Spleen (tissue), 13 donors: ENCODE measurements around the gene DNAAF1. TPM values are rescaled to one million over a fixed set of nuclear protein-coding genes. Genes with fewer than 3 reads are reported as not detected.
A peak's percentile ranks its signal among the peaks of the same experiment; 100 is the strongest.

Source experiments
- DNase-seq: peaks from one replicate; pipeline ENCODE4 v3.0.0-alpha.2; 2020
- H3K27ac ChIP-seq, 8 donors: fragments of 200-600 bp; sonication (generic) in 7 of 8; 1 replicate in 4 of 8; 2 replicates in 4 of 8; pipeline versions ENCODE4 v1.5.0 to v1.8.0; 2016 to 2021; ENCODE audit warnings: inconsistent platforms in 4 of 8, mild to moderate bottlenecking in 4 of 8, moderate library complexity in 1 of 8
- H3K27me3 ChIP-seq, 7 donors: fragments of 200-600 bp; sonication (generic) in 6 of 7; replicated peaks in 1 of 7; 1 replicate in 4 of 7; 2 replicates in 3 of 7; pipeline versions ENCODE4 v1.5.0 to v1.8.0; 2016 to 2021; ENCODE audit warnings: inconsistent platforms in 3 of 7, mild to moderate bottlenecking in 1 of 7
- H3K36me3 ChIP-seq, 6 donors: fragments of 200-600 bp; sonication (generic) in 5 of 6; 1 replicate in 4 of 6; 2 replicates in 2 of 6; pipeline versions ENCODE4 v1.5.0 to v1.8.0; 2016 to 2021; ENCODE audit warnings: inconsistent platforms in 2 of 6
- H3K4me1 ChIP-seq, 6 donors: fragments of 200-600 bp; sonication (generic) in 5 of 6; 1 replicate in 3 of 6; 2 replicates in 3 of 6; pipeline versions ENCODE4 v1.5.0 to v1.8.0; 2016 to 2021; ENCODE audit warnings: inconsistent platforms in 3 of 6
- H3K4me3 ChIP-seq, 8 donors: fragments of 200-600 bp; sonication (generic) in 7 of 8; 1 replicate in 4 of 8; 2 replicates in 4 of 8; pipeline versions ENCODE4 v1.5.0 to v1.8.0; 2016 to 2021; ENCODE audit warnings: inconsistent platforms in 4 of 8, mild to moderate bottlenecking in 4 of 8, moderate library complexity in 2 of 8
- H3K9me3 ChIP-seq, 8 donors: fragments of 200-600 bp; sonication (generic) in 7 of 8; 1 replicate in 4 of 8; 2 replicates in 4 of 8; pipeline versions ENCODE4 v1.5.0 to v1.8.0; 2016 to 2021; ENCODE audit warnings: inconsistent platforms in 4 of 8
- POLR2A ChIP-seq, 3 donors: fragments of 450-650 bp; IDR thresholded peaks; one replicate each; pipeline ENCODE4 v1.5.1; 2017; ENCODE audit warnings: antibody characterized with exemption in 3 of 3, mild to moderate bottlenecking in 1 of 3
- POLR2AphosphoS5 ChIP-seq, 3 donors: sonication (generic); formaldehyde crosslinking; IDR thresholded peaks; one replicate each; pipeline ENCODE4 v1.5.1; 2017; ENCODE audit warnings: antibody characterized with exemption in 3 of 3
- WGBS, 5 donors: extraction: QIAGEN DNeasy Blood & Tissue Kit in 3 of 5; methylation state at CpG; one replicate each; pipeline versions ENCODE4 v1.1.5 to v1.1.7; 2013 to 2018; 5-methylcytosine and 5-hydroxymethylcytosine counted together
- intact Hi-C: fragments of 100-400 bp; cut with DNase I; formaldehyde crosslinking; loops from one replicate; pipeline ENCODE4 v1.15.0; 2023; ENCODE audit warnings: low total_unique reads
- long read RNA-seq, 2 donors: transcript quantifications; one replicate each; lab custom pipeline, GENCODE V29; 2026
- polyA plus RNA-seq, 3 donors: library from polyadenylated mRNA; stranded (reverse); fragments of 200-250 nt; gene quantifications; one replicate each; pipeline ENCODE4 v1.2.1, GENCODE V29; 2013
- total RNA-seq, 7 donors: library from RNA; depleted of rRNA in 3 of 7; stranded (reverse); fragments of >200 nt in 3 of 7; fragmentation: NEBNext Ultra II Directional in 4 of 7; extraction: Animal tissue kit (Norgen Biotek cat#: 25700) in 4 of 7; gene quantifications; one replicate each; pipeline versions ENCODE4 v1.1.0 to v1.2.1, GENCODE V29; 2016 to 2021
- TF ChIP-seq, protein P1 (sequence below), 11 experiments: fragments of 200-600 bp in 7 of 11; fragments of 450-650 bp in 4 of 11; sonication (generic) in 4 of 11; IDR thresholded peaks in 8 of 11; conservative IDR thresholded peaks in 3 of 11; 1 replicate in 7 of 11; 2 replicates in 4 of 11; pipeline versions ENCODE4 v1.4.0 to v1.8.0; 2016 to 2021; ENCODE audit warnings: antibody characterized with exemption in 11 of 11, inconsistent platforms in 4 of 11, mild to moderate bottlenecking in 1 of 11
- donor health status: healthy with polysubstance abuse.
- donor health status: DM: no; HTN: no; CAD: no; lungs with moderate emphysema.
- donor health status: DM: no; HTN: no; CAD: no.
- donor health status: Bipolar disorder and iron deficiency.
- donor health status: healthy.
- donor health status: DM: no; HTN: no; CAD: no.
- donor health status: DM: yes; HTN: yes; CAD: no.

Gene DNAAF1
- 1 to 10 TPM in 2 of 7 donors, under 1 TPM in 4, not detected in 1; 0.20 to 2.0 (median 0.79) TPM for total RNA-seq
- 1 to 10 TPM; 1.3 to 4.3 (median 2.0) TPM for polyA plus RNA-seq
- long read RNA-seq, donor 1, transcript DNAAF1-210 (1 exons, 2,689 nt): major isoform, 41 of 41 reads
- long read RNA-seq, donor 1, partial matches to known transcripts: 0 of 41 reads
- long read RNA-seq, donor 1, other reads (novel, unspliced or antisense): 0 of 41 reads
- long read RNA-seq, donor 2, transcript DNAAF1-210 (1 exons, 2,689 nt): major isoform, 23 of 23 reads
- long read RNA-seq, donor 2, partial matches to known transcripts: 0 of 23 reads
- long read RNA-seq, donor 2, other reads (novel, unspliced or antisense): 0 of 23 reads

DNA sequence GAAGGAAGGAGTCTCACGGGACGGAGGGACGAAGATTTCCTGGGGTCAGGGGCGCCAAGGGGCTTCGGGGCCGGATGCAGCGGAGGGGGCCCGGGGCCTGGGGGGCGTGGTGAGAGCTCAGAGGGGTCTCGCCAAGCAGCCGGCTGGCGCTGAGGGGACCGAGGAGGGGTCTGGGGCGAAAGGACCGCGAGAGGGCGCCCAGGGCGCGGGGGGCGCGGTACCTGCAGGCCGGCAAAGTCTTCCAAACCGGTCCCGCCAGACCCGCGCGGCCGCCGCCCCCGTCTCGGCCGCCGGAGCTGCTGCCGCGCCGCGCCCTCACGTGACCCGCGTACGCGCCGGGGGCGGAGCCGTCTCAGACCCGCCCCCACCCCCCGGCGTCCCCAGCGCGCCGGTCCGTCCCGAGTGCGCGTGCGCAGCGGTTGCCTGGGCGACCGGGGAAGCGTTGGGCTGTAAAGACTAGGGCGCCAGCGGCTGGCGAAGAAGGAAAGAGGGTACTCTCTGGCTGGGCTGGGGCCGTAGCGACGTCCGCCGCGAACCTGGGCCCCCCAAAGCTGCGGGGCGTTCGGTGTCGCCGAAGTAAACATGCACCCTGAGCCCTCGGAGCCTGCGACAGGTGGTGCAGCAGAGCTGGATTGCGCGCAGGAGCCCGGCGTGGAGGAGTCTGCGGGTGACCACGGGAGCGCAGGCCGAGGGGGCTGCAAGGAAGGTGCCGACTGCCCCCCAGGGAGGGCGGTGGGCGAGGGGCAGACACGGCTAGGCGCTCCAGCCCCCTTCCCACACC lies at the start of gene DNAAF1, which contains the start of gene HSDL1:
Gene DNAAF1 (plus strand): TSS at position 450 of the 781 bp plus-strand sequence. CDS start 133 bp downstream, at position 583.
Gene HSDL1 (minus strand): TSS at position 319 of the 781 bp plus-strand sequence. CDS start 13,856 bp downstream, outside the sequence.
- intact Hi-C loops: no loop called here
- Histone ChIP-seq H3K27me3 (peaks cover 0 to 10% (median 0%) of the 10 kb centered on the region in 7 donors), H3K9me3 (no peaks in the 10 kb centered on the region), H3K27ac (peak within 1 kb of the TSS; percentile 63 to 89 (median 84)), H3K4me1 (peaks cover 5 to 36% (median 19%) of the 10 kb centered on the region in 6 donors), H3K36me3 (no peaks in the 10 kb centered on the region), H3K4me3 (peak within 1 kb of the TSS; percentile 81 to 96 (median 90))
- peak; percentile 98 for DNase-seq
- 0 to 1% (median 1%) methylated on average over 38 to 89 of the region's 89 CpGs for WGBS, 5 donors
- peak; percentile 70 to 78 (median 70) for TF ChIP-seq POLR2AphosphoS5 (IDR thresholded peaks at IDR 0.05)
- TF ChIP-seq, protein P1, sequence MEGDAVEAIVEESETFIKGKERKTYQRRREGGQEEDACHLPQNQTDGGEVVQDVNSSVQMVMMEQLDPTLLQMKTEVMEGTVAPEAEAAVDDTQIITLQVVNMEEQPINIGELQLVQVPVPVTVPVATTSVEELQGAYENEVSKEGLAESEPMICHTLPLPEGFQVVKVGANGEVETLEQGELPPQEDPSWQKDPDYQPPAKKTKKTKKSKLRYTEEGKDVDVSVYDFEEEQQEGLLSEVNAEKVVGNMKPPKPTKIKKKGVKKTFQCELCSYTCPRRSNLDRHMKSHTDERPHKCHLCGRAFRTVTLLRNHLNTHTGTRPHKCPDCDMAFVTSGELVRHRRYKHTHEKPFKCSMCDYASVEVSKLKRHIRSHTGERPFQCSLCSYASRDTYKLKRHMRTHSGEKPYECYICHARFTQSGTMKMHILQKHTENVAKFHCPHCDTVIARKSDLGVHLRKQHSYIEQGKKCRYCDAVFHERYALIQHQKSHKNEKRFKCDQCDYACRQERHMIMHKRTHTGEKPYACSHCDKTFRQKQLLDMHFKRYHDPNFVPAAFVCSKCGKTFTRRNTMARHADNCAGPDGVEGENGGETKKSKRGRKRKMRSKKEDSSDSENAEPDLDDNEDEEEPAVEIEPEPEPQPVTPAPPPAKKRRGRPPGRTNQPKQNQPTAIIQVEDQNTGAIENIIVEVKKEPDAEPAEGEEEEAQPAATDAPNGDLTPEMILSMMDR (IDR thresholded peaks at IDR 0.05 in 8 of 11, conservative IDR thresholded peaks at IDR 0.05 in 3 of 11): no peak

DNA sequence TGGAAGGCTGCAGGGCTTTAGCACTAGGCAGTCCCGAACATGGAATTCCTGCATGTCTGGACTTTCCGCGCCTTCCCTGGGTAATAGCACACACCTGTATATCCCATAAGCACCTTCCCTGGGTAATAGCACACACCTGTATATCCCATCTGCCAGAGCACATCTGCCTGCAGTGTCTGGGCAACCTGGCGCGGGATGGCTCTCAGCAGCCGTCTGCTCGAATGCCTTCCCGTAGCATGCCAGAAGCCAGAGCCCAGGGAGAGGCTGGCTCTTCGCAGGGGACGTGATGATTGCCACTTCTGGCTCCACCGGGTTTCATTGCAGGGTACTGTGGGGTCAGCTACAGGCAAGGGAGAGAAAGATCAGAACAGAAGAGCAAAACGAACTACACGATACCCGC lies 49.6 kb upstream of the DNAAF1 start:
- TF ChIP-seq, protein P1 (IDR thresholded peaks at IDR 0.05 in 8 of 11, conservative IDR thresholded peaks at IDR 0.05 in 3 of 11): no peak
- no peak for TF ChIP-seq POLR2A (IDR thresholded peaks at IDR 0.05)
- TF ChIP-seq POLR2AphosphoS5 (IDR thresholded peaks at IDR 0.05): no peak
- no peak for DNase-seq
- H3K4me3 ChIP-seq: no peak overlapping the region
- H3K9me3 ChIP-seq: no peaks in the 10 kb centered on the region
- WGBS, 5 donors: 94 to 96% (median 95%) methylated on average over 12 to 14 of the region's 14 CpGs
- intact Hi-C loops: no loop called here
- no peak overlapping the region for H3K27ac ChIP-seq
- peaks cover 0 to 13% (median 0%) of the 10 kb centered on the region in 6 donors for H3K4me1 ChIP-seq
- H3K27me3 ChIP-seq: no peaks in the 10 kb centered on the region
- peaks cover 9 to 100% (median 82%) of the 10 kb centered on the region in 6 donors for H3K36me3 ChIP-seq

DNA sequence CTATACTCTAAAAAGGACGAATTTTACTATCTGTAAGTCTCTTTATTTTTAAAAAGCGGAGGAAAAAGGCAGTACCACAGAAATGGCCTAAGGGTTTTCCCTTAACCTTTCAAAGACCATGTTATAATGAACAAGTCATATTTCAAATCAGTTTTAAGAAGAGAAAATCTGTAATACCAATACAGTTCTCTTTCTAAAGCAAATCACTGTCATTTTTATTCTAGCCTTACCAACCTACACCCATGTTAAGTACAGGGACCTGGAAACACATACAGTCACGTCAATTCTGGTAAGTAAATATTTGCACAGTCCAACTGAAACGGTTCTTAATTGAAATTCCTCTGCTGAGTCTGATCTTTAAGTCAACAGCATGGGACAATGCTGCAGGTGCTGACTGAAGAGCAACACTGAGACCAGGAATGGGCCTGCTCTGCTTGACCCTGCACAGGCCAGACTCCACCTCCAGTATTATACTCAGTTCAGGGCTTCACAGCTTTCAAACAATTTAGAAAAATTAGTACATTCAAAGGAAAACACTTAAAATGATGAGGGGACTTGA lies 48.6 kb upstream of the DNAAF1 start:
- H3K4me3 ChIP-seq: no peak overlapping the region
- intact Hi-C loops: no loop called here
- no peaks in the 10 kb centered on the region for H3K9me3 ChIP-seq
- H3K4me1 ChIP-seq: peaks cover 0 to 23% (median 0%) of the 10 kb centered on the region in 6 donors
- DNase-seq: no peak
- H3K27ac ChIP-seq: no peak overlapping the region
- no peaks in the 10 kb centered on the region for H3K27me3 ChIP-seq
- peaks cover 9 to 100% (median 78%) of the 10 kb centered on the region in 6 donors for H3K36me3 ChIP-seq
- TF ChIP-seq, protein P1 (IDR thresholded peaks at IDR 0.05 in 8 of 11, conservative IDR thresholded peaks at IDR 0.05 in 3 of 11): no peak
- no peak for TF ChIP-seq POLR2AphosphoS5 (IDR thresholded peaks at IDR 0.05)
- TF ChIP-seq POLR2A (IDR thresholded peaks at IDR 0.05): no peak
- WGBS, 5 donors: 86 to 93% (median 87%) methylated on average over 4 of the region's 4 CpGs
